Smooth muscle cell of the pulmonary artery (primary cell): Measurements from ENCODE around the gene LDHD. TPM values are rescaled to one million over a fixed set of nuclear protein-coding genes. Genes with fewer than 3 reads are reported as not detected.

ENCODE experiments used
- total RNA-seq: library from RNA; depleted of rRNA; stranded (reverse); fragments of >200 nt; gene quantifications from 2 replicates; pipeline ENCODE4 v1.2.3, GENCODE V29; 2014

The LDHD gene
- total RNA-seq: 2.3 and 5.0 TPM in 2 replicates

DNA sequence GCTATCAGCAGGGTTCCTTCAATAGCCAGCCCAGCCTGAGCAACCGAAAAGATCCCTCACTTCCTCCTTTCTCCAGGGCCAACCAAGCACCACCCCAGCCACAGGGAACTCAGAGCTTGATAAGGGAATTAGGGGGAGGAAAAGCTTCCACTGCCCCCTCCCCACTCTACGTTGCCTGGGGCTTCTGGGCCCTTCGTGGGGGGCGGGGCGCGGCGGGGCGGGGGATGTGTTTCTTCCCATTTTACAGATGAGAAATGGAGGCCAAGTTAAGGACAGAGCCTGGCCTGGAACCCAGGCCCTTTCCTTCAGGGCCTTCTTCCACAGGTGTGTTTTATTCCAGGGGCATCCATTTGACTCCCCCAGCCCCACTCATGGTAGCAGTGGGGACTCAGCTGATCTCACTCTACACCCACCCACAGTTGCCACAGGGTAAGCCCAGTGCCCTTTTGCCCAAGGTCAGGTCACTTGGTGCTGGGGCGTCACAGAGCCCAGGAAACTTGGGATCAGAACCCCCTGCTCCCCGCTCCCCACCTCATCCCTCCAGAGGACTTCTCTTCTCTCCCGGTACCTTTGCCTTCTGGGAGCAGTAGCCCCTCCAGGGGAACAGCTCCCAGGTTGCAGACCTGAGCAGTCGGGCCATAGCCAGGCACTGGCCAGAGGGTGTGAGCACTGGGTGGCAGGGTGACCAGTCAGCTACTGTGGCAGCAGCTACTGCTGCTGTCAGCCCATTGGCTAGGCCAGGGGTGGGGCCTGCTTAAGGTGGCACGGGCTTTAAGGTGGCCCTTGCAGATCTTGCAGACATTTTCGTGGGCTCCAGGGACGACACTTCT, at the start of gene LDHD:
TSS of gene LDHD (minus strand) at position 700 of the 830 bp plus-strand sequence. CDS start at position 640, 60 bp downstream.

DNA sequence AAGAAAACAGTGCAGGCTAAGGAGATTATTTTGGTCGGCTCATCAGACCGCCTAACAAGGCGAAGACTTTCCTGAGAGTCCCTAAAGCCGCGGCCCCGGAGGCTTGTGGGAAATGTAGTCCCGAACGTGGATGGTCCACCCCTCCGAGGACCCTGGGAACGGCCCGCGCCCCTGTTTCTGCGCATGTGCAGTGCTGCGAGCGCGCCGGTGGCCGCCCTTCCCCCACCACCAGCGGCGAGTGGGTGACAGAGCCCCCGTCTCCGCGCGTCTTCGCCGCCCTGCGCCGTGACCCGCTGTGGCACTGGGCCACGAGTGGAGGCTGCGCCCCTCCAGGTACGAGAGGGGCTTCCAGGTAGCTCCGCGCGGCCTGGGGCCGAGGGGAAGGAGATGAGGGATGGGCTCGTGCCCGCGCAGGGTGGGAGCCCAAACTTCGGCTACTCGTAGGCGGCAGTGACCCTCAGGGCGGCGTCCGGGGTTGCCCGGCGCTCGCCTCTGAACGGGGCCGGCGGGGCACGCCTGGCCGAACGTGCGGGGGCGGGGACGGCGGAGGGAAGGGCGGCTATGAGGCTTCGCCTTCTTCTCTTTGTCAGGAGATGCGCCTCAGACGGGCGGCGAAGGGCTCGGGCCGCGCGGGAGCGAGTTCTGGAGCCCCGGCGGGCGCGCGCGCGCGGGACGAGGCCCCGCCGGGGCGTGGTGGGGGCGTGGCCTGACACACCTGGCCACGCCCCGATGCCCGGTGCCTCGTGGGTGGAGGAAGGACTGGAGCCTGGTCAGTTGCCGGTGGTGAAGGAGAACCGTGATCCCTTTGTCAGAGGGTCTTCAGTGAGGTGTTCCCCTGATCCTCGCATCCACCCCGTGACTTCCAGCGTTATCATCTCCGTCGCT, 32.0 kb upstream of the LDHD start, which contains the start of gene ZFP1:
TSS of gene ZFP1 (plus strand) at position 214 of the 885 bp plus-strand sequence. CDS start 4,428 bp downstream, outside the sequence.

Other genes with a start within 250 kb of the LDHD start
- gene WDR59, start 131.7 kb downstream of the LDHD start, total RNA-seq: 17.9 and 20.7 TPM in 2 replicates
- gene ZNRF1, start 117.8 kb downstream of the LDHD start, total RNA-seq: 11.7 and 20.9 TPM in 2 replicates
- gene ZFP1, start 31.7 kb upstream of the LDHD start, total RNA-seq: 13.7 and 15.1 TPM in 2 replicates
- gene CTRB2, start 90.4 kb upstream of the LDHD start, total RNA-seq: not detected in 2 replicates
- not detected in 2 replicates for gene CTRB1, start 102.2 kb upstream of the LDHD start, total RNA-seq
- gene BCAR1, start 134.8 kb upstream of the LDHD start, total RNA-seq: 73.6 and 165 TPM in 2 replicates